Stimulated activated CD4-positive, alpha-beta T cell treated with anti-CD3 and anti-CD28 coated beads, Interleukin-2, amount 100 ng/mL, for 48 hours (primary cell): Measurements from ENCODE around the gene A2ML1.
"Not testable (repeated sequence)": the region's sequence is repeated elsewhere in the genome, so short reads cannot be mapped to it uniquely, and the experiment has no call there.

ENCODE experiments used
- DNase-seq, 2 donors: peaks; one replicate each; pipeline ENCODE4 v3.0.0-alpha.2; 2020

Gene A2ML1

GRCh38 chr12:8822298-8822697, at the start of gene A2ML1:
A2ML1 (plus strand) TSS chr12:8822621; CDS start chr12:8822652, 31 bp downstream.
- DNase-seq, result no peak

GRCh38 chr12:8773461-8773860, 49.0 kb upstream of the A2ML1 start:
- DNase-seq, result no peak

- no peak for DNase-seq
Observed at GRCh38 chr12:8779281-8779680, 43.1 kb upstream of the A2ML1 start.

GRCh38 chr12:8779862-8780261, 42.6 kb upstream of the A2ML1 start:
- no peak for DNase-seq

- DNase-seq, result no peak
Observed at GRCh38 chr12:8780389-8780788, 42.0 kb upstream of the A2ML1 start.

GRCh38 chr12:8781381-8782127, 40.9 kb upstream of the A2ML1 start:
- DNase-seq, result no peak

- DNase-seq, result no peak
Observed at GRCh38 chr12:8784290-8784888, 38.0 kb upstream of the A2ML1 start.

GRCh38 chr12:8785499-8785898, 36.9 kb upstream of the A2ML1 start:
- no peak for DNase-seq

- DNase-seq, result not testable (repeated sequence)
Observed at GRCh38 chr12:8787206-8787605, 35.2 kb upstream of the A2ML1 start.

GRCh38 chr12:8788706-8789105, 33.7 kb upstream of the A2ML1 start:
- DNase-seq, result not testable (repeated sequence)

GRCh38 chr12:8789341-8790013, 32.9 kb upstream of the A2ML1 start:
- DNase-seq, result not testable (repeated sequence)

GRCh38 chr12:8793226-8793625, 29.2 kb upstream of the A2ML1 start:
- not testable (repeated sequence) for DNase-seq

GRCh38 chr12:8794611-8795010, 27.8 kb upstream of the A2ML1 start:
- not testable (repeated sequence) for DNase-seq

GRCh38 chr12:8796831-8797626, 25.4 kb upstream of the A2ML1 start:
- no peak for DNase-seq

- DNase-seq, result not testable (repeated sequence)
Observed at GRCh38 chr12:8801213-8801612, 21.2 kb upstream of the A2ML1 start.

GRCh38 chr12:8804833-8805232, 17.6 kb upstream of the A2ML1 start:
- not testable (repeated sequence) for DNase-seq

GRCh38 chr12:8805487-8805886, 16.9 kb upstream of the A2ML1 start:
- DNase-seq, result not testable (repeated sequence)

- DNase-seq, result not testable (repeated sequence)
Observed at GRCh38 chr12:8807084-8807483, 15.3 kb upstream of the A2ML1 start.

- DNase-seq, result not testable (repeated sequence)
Observed at GRCh38 chr12:8810112-8810511, 12.3 kb upstream of the A2ML1 start.

GRCh38 chr12:8813572-8814357, 8.7 kb upstream of the A2ML1 start:
- no peak for DNase-seq

- DNase-seq, result no peak
Observed at GRCh38 chr12:8816448-8817050, 5.9 kb upstream of the A2ML1 start.

GRCh38 chr12:8817856-8818255, 4.6 kb upstream of the A2ML1 start:
- DNase-seq, result no peak
